HUES48 (cell line): Measurements from ENCODE around the gene SLC35G6.
A peak's percentile ranks its signal among the peaks of the same experiment; 100 is the strongest.

ENCODE experiments used
- H3K27ac ChIP-seq: one replicate; pipeline ENCODE4 v1.7.0; 2013; ENCODE audit warnings: low read depth, low read length, inconsistent platforms
- H3K27me3 ChIP-seq: 2 replicates; pipeline ENCODE4 v1.6.1; 2013; ENCODE audit warnings: mild to moderate bottlenecking, low read length; ENCODE audit not compliant: control insufficient read depth, insufficient read depth
- H3K36me3 ChIP-seq: 2 replicates; pipeline ENCODE4 v1.6.1; 2013; ENCODE audit warnings: low read length; ENCODE audit not compliant: control insufficient read depth, insufficient read depth
- H3K4me1 ChIP-seq: 2 replicates; pipeline ENCODE4 v1.6.1; 2013; ENCODE audit warnings: mild to moderate bottlenecking, low read length; ENCODE audit not compliant: control insufficient read depth, insufficient read depth
- H3K4me3 ChIP-seq: 2 replicates; pipeline ENCODE4 v1.5.1; 2013; ENCODE audit warnings: mild to moderate bottlenecking, low read depth, low read length
- H3K9ac ChIP-seq: 2 replicates; pipeline ENCODE4 v1.6.1; 2013; ENCODE audit warnings: mild to moderate bottlenecking, low read depth, low read length, moderate library complexity
- H3K9me3 ChIP-seq: 2 replicates; pipeline ENCODE4 v1.6.1; 2013; ENCODE audit warnings: low read length; ENCODE audit not compliant: control insufficient read depth, insufficient read depth

The SLC35G6 gene

DNA sequence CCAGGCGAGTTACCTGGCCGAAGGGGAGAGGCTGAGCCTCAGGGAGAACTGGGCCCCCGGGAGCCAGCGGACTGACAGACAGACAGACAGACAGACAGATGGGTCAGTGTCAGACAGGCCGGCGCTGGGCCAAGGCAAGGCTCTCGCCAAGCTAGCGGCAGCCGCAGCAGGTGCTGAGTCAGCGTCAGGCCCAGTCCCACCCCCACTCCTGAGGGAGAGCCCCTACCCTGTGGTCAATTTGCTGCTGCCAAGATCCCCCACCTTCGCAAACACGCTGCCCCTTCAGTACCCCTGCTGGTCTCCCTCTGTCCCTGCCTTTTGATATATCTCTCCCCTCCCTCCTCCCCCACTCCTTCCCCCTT is 40.4 kb upstream of the SLC35G6 start:
- H3K27ac ChIP-seq: peak overlapping the region; percentile 86

GRCh38 chr17:7441266-7441665 is 40.0 kb upstream of the SLC35G6 start:
- Histone ChIP-seq H3K4me1 (peaks cover 28% of the 10 kb centered on the region), H3K9ac (no peak overlapping the region)

More for the DNA sequence above, 40.4 kb upstream of the SLC35G6 start:
- no peaks in the 10 kb centered on the region for H3K9me3 ChIP-seq
- peak overlapping the region; percentile 93; the same call in 1 of the 2 replicates for H3K9ac ChIP-seq
- H3K27me3 ChIP-seq: peaks cover 24% of the 10 kb centered on the region
- no peaks in the 10 kb centered on the region for H3K36me3 ChIP-seq
- H3K4me3 ChIP-seq: peak overlapping the region; percentile 92
- H3K4me1 ChIP-seq: peaks cover 31% of the 10 kb centered on the region

GRCh38 chr17:7442142-7442541 is 39.1 kb upstream of the SLC35G6 start:
- H3K4me3 ChIP-seq: no peak overlapping the region
- H3K4me1 ChIP-seq: peaks cover 30% of the 10 kb centered on the region
- H3K27me3 ChIP-seq: peaks cover 24% of the 10 kb centered on the region
- H3K9me3 ChIP-seq: no peaks in the 10 kb centered on the region
- H3K36me3 ChIP-seq: no peaks in the 10 kb centered on the region
- no peak overlapping the region for H3K27ac ChIP-seq
- H3K9ac ChIP-seq: no peak overlapping the region

More at GRCh38 chr17:7441266-7441665, 40.0 kb upstream of the SLC35G6 start:
- Histone ChIP-seq H3K36me3 (no peaks in the 10 kb centered on the region), H3K4me3 (peak overlapping the region; percentile 92), H3K9me3 (no peaks in the 10 kb centered on the region), H3K27ac (peak overlapping the region; percentile 46), H3K27me3 (peaks cover 24% of the 10 kb centered on the region)

GRCh38 chr17:7443499-7444485 is 37.5 kb upstream of the SLC35G6 start:
- H3K4me3 ChIP-seq: no peak overlapping the region
- peaks cover 10% of the 10 kb centered on the region for H3K27me3 ChIP-seq
- H3K4me1 ChIP-seq: peaks cover 18% of the 10 kb centered on the region
- H3K9me3 ChIP-seq: no peaks in the 10 kb centered on the region
- H3K27ac ChIP-seq: no peak overlapping the region
- no peaks in the 10 kb centered on the region for H3K36me3 ChIP-seq
- H3K9ac ChIP-seq: no peak overlapping the region

DNA sequence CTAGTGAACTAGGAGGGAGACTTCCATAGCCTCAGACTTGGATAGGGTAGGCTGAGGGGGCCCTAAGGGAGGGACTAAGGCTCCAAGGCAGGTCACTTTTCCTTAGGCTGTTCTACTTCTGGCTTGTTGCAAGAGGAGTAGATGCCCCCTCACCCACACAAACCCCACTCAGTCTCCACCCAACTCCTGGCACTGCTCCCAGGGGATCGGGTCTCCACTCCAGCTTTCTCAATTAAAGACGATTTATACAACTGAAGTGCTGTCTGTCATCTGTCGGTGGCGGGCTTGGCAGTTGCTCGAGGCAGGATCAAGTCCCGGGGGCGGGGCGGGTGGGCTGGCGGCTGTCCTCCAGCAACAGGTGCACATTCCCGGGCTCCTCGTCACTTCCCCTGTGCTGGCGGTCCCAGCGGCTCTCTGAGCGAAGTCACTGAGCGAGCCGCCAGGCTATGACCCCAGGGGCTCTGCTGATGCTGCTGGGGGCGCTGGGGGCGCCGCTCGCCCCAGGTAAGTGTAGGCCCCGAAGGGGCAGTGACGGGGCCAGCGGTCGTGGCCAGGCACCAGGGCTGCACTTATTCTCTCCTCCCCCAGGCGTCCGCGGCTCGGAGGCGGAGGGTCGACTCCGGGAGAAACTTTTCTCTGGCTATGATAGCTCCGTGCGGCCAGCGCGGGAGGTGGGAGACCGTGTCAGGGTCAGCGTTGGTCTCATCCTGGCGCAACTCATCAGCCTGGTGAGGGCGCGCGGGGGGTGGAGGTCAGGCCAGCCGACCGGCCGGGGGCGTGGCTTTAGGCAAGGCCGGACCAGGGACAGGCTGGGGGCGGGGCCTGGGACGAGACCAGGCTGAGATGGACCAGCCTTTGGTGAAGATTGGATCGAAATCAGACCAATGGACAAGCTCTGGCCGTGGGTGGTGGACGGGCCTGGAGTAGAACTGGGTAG is 36.3 kb upstream of the SLC35G6 start, which contains the start of gene CHRNB1:
TSS of gene CHRNB1 (plus strand) at position 380 of the 937 bp plus-strand sequence. CDS start at position 447, 67 bp downstream.
- H3K27ac ChIP-seq: peak within 1 kb of the TSS; percentile 76
- no peaks in the 10 kb centered on the region for H3K9me3 ChIP-seq
- H3K36me3 ChIP-seq: no peaks in the 10 kb centered on the region
- H3K4me3 ChIP-seq: peak within 1 kb of the TSS; percentile 68
- peaks cover 15% of the 10 kb centered on the region for H3K4me1 ChIP-seq
- H3K9ac ChIP-seq: no peak within 1 kb of the TSS
- no peaks in the 10 kb centered on the region for H3K27me3 ChIP-seq

- peaks cover 15% of the 10 kb centered on the region for H3K4me1 ChIP-seq
Observed at GRCh38 chr17:7445619-7445968, 35.7 kb upstream of the SLC35G6 start.

GRCh38 chr17:7448461-7448860 is 32.8 kb upstream of the SLC35G6 start:
- H3K4me3 ChIP-seq: no peak overlapping the region
- no peaks in the 10 kb centered on the region for H3K9me3 ChIP-seq
- H3K36me3 ChIP-seq: no peaks in the 10 kb centered on the region
- H3K9ac ChIP-seq: no peak overlapping the region
- no peak overlapping the region for H3K27ac ChIP-seq
- H3K4me1 ChIP-seq: peaks cover 8% of the 10 kb centered on the region
- H3K27me3 ChIP-seq: no peaks in the 10 kb centered on the region

More at GRCh38 chr17:7445619-7445968, 35.7 kb upstream of the SLC35G6 start:
- Histone ChIP-seq H3K36me3 (no peaks in the 10 kb centered on the region), H3K4me3 (peak overlapping the region; percentile 68), H3K27me3 (no peaks in the 10 kb centered on the region), H3K27ac (peak overlapping the region; percentile 76), H3K9me3 (no peaks in the 10 kb centered on the region), H3K9ac (no peak overlapping the region)

GRCh38 chr17:7459961-7460545 is 21.2 kb upstream of the SLC35G6 start:
- no peak overlapping the region for H3K27ac ChIP-seq
- H3K27me3 ChIP-seq: no peaks in the 10 kb centered on the region
- peaks cover 9% of the 10 kb centered on the region for H3K36me3 ChIP-seq
- no peak overlapping the region for H3K4me3 ChIP-seq
- H3K9me3 ChIP-seq: no peaks in the 10 kb centered on the region
- H3K4me1 ChIP-seq: peaks cover 12% of the 10 kb centered on the region; the same call in 1 of the 2 replicates
- no peak overlapping the region for H3K9ac ChIP-seq

DNA sequence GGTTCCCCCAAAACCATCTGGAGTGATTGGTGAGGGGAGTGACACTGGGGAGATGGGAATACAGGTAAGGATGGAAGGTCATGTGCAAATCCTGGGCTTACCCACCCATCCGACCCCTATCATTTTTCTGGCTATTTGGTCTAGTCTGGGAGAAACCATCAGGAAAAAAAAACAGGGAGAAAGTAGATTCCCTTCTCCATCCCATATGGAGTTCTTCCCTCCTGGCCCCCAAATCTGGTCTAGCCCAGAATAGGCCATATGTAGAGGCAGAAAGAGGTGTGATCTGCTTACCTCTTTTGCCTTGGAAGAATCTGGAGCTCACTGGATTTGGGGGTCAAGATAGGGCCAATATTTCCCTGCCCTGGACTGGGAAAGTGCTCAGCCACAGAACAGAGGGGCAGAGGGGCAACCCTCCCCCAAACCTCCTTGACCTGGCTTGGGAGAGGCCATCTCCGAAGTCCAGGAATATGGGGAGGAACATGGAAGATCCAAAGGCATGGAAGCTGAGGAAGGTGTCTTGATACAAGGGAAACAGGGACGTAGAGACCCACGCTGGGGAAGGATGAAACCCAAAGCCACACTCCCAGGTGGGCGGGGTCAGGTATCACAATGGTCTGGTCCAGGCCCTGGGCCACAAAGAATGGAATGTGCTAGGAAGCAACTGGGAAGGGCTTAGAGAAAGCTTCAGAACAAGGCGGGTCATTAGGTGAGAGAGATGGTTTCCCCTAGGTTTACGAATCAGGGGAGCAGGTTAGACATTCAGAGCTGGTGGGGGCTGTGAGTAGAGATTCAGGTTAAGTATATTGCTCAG is 20.2 kb upstream of the SLC35G6 start:
- Histone ChIP-seq H3K27me3 (no peaks in the 10 kb centered on the region), H3K4me3 (no peak overlapping the region), H3K4me1 (peaks cover 9% of the 10 kb centered on the region; the same call in 1 of the 2 replicates), H3K9ac (no peak overlapping the region), H3K36me3 (peaks cover 9% of the 10 kb centered on the region), H3K27ac (no peak overlapping the region), H3K9me3 (no peaks in the 10 kb centered on the region)
